Activated CD8-positive, alpha-beta memory T cell treated with anti-CD3 and anti-CD28 coated beads for 4 hours (primary cell): ENCODE results near the gene GPR176.

ENCODE experiments used
- DNase-seq, 2 donors: peaks; one replicate each; pipeline ENCODE4 v3.0.0-alpha.2; 2020; ENCODE audit warnings: low read depth in 2 of 2

The GPR176 gene

DNA sequence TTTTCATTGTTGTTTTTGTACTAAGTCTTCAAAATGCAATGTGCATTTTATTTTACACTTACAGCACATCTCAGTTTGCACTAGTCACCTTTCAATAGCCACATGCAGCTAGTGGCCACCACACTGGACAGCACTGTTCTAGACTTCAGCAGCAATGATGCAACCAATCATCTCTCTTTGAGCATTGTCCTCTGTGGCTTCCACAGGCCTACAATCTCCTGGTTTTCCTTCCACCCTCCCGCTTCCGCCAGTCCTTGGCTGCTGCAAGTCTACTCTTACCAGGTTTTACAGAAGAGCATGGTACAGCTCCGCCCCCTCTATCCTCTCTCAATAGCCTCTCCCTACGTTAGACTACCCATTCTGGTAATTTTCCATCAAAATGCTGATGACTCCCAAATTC, 112.3 kb downstream of the GPR176 start:
- DNase-seq = no peak

DNA sequence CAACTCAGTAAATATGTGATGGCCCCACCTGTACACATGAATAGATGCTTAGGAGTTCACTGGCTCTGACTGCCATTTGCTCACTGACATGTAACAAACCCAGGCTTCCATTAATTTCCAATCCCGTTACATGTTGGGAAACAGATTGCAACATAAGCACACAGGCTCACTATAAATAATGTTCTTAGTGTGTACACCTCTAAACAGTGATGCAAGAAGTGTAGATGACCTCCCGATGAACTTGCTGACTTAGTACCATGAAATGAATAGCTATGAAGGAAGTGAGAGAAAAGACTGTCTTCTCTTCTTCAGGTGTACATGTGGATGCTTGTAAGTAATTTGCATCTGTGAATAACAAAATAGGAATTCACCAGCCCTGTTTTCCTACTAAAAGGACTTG, 116.0 kb downstream of the GPR176 start:
- DNase-seq = no peak

DNA sequence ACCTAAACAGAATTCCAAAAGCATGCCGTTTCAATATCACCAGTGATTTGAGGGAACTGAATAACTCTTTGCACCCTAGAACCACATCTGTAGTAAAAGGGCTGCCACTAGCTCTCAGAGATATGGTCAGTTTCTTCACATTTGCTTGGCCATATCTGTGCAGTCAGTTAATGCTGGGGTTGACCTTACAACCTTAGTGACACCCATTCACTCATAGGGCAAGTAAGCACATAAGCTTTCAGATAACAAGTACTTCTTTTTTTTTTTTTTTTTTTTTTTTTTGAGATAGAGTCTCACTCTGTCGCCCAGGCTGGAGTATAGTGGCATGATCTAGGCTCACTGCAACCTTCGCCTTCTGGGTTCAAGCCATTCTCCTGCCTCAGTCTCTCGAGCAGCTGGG, 117.0 kb downstream of the GPR176 start:
- no peak for DNase-seq

DNA sequence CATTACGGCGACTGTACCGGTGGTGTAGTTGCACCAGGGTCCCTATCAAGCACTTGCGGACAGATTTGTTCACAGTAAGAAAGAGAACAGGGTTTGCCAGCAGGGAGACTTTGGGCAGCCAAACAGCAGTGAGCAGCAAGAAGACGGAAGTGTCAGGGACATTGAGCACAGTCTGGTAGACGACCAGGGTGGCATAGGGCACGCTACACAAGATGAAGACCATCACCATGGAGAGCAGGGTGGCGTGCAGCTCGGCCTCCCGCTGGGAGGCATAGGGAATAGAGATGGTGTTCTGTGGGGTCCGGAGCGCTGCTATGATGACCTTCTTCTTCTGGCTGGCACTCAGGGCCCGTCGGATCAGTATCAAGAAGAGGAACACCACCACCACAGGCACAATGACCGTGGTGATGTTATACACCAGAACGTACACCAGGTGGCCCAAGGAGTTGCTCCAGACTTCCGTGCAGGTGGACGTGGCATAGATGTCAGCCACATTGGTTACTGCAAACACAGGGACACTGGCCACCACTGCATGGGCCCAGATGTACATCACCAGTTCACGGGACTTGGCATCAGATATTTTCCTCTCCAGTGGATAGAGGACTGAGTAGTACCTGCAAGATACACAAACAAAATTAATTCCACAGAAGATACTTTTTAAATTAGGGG, 118.3 kb downstream of the GPR176 start:
- DNase-seq = no peak

DNA sequence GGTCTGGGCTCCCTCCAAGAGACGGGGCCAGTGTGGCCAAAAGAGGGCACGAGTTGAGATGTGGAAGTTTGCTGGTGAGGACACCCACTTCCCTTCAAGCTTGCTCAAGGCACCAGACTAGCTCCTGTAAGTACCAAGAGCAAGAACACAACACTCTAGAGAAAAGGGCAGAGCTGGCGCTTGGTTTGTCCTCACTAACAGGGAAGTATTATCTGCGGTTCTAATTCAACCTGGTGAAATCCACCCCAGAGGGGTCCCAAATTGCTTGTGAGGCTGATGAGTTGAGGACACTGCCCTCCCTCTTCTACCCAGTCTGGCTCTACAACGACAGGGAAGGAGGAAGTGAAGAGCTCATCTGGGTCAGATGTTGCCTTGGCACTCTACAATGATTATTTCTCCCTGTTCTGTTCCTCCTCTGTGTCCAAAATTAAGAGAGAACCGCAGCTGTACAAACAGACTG, 120.5 kb downstream of the GPR176 start:
- no peak for DNase-seq

DNA sequence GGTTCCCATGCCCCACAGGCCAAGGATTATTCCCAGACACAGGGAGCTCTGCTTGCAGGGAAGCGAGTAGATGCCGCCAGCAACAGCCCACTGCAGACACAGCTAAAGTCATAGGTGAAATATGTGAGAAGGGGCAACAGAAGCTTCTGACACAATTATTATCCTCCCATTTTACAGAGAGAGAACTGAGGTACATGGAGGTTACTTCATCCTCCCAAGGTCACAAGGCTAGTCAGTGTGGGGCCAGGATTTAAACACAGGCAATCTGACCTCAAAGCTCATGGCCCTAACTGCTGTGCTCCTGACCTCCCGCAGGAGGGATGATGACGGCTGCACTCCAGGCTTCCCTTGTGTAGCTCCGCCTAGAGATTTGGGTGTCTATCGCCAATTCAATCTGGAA, 121.7 kb downstream of the GPR176 start:
- no peak for DNase-seq

DNA sequence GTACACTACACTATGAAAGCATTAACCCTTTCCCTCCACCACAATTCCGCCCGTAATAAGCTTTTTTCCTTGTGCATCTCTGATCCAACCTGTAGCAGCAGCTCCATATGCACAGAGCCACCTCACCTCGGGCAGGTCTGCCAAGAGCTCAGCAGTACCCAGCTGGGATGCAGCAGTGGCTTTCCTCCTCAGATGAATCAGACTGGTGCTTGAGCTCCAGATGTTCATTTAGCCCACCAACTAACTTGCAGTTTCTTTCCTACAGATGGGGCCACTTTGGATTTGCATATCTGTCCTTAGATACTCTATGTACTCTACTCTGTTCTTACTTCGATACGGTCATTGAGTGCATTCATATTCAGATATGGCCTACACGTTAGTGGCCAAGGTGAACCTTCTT, 122.7 kb downstream of the GPR176 start:
- no peak for DNase-seq

DNA sequence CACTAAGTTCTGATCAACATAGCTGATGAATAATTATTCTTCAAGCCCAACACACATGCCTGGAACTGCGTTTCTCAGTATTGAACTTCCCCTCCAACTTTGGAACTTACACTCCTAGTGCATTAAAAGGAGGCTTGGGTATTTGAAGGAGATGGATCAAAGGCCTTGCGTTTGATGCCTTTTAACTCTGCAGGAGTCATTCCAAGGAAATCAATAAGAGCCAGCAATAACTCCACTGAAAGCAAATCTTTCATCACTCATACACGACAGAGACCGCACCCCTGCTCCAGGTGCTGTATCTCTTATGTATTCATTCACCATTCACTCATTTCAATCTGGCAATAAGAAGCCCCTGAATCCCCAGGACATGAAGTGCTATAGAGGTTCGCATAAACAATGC, 123.5 kb downstream of the GPR176 start:
- DNase-seq = no peak

DNA sequence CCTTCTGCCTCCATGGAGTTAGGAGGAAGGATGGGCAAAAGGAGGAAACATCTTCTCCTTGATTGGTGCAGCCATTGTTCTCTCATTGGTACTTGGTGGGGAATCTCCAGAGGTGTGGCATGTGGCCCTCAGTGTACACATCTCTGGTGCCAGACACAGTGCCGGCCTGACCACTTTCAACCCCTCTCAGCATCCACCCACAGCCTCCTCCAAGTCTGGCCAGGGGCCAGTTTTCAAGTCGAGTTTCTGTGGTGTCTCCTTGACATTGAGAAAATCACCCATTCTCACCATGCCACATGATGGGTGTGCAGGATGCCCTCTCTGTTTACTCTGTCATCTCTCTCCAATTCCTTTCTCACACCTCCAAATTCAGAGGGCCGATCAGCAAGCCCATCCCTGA, 124.6 kb downstream of the GPR176 start:
- no peak for DNase-seq

DNA sequence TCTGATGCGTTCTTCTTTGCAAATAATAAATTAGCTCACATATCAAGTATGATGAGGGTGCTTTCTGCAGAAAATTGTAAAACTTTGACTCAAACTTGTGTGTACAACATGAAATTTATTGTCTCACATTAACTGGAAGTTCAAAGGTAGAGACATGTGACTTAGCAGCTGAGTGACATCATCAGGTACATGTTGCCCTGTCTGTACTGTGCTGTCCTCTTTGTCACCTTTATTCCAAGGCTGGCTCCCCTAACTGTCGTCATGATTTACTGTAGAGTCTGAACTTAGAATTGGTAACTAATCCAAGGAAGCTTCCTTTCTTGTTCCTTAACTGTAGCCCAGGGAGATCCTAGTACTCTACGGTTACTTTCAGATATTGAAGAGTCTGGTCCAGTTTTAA, 125.1 kb downstream of the GPR176 start:
- DNase-seq = no peak

DNA sequence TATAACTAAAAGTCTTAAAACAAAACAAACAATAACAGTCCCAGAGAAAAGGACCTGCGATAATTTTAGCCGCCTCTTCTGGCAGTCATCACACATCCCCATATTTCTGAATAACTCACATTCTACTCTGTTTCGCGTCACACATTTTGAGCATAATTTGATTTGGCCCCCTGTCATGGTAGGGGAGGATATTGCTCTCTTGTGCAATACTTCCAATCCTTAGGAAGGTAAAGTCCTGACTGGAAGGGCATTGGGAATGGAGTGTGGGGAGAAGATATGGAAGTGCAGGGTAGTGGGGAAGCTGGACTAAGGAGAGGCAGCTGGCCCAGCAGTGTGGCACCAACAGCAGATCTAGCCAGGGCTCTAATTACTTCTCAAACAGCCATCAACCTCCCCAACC, 126.1 kb downstream of the GPR176 start:
- no peak for DNase-seq

DNA sequence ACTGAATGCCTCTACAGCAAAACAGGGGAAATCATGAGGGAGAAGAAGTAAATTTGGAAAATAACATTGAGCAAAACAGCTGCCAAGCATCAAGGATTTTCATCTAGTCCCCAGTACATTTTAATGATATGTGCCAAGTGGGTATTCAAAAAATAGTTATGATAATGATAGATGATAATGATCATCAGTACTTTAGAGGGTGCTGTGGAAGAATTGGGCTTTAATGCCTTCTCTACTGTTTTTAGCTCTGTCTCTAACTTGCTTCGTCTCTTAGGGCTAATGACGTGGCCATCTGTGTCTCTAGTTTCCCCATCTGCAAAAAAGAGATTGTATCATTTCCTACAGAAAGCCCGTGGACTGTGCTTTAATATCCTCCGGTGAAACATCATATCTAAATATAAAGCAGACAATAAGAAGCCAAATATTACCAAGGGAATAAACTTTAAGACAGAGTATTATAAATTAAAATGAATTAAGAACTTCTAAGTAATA, 127.2 kb downstream of the GPR176 start:
- DNase-seq = no peak

DNA sequence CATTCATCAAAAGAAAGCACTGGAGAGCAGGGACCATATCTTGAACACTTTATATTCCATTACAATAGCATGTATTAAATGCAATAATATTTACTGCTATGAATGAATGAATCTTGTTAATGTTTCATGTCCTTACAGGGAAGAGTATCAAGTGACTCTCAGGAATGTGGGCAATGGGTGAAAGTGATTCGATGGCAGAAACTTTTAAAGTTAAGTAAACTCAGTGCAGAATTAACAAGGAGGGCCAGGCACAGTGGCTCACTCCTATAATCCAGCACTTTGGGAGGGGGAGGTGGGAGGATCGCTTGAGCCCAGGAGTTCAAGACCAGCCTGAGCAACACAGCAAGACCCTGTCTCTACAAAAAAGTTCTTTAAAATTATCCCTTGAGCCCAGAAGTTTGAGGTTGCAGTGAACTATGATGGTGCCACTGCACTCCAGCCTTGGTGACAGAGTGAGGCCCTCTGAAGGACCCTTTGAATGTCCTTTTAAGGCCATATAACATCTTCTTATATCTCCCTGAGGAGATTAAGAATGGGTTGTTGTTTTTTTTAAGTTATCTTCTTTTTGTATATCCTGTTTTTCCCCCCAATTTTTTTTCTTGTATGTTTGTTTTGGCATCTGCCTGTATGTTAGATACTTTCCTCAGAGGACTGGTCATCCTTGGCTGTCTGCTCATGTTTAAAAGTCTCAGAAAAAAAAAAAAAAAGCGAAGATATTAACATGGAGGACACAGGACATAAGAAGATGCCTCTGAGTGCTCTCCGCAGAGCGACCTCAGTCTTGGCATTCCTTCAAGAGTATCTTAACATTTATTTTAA, 127.8 kb downstream of the GPR176 start:
- DNase-seq = no peak

DNA sequence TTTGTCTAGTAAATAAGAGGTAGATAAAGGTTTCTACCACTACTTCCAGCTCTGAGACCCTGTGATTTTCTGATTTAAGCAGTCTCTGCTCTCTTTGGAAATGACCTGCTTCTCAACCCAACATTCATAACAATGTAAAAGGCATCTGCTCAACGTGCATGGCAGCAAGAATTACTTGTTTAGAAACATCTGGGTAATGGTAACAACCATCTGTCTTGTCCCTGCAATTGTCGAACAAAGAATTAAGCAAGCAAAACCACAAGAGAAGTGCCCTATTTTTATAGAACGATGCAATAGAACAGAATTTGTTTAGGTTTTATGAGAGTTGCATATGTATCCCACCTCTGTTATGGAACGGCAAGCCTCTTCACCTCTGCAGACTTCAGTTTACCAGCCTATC, 130.3 kb downstream of the GPR176 start:
- no peak for DNase-seq

DNA sequence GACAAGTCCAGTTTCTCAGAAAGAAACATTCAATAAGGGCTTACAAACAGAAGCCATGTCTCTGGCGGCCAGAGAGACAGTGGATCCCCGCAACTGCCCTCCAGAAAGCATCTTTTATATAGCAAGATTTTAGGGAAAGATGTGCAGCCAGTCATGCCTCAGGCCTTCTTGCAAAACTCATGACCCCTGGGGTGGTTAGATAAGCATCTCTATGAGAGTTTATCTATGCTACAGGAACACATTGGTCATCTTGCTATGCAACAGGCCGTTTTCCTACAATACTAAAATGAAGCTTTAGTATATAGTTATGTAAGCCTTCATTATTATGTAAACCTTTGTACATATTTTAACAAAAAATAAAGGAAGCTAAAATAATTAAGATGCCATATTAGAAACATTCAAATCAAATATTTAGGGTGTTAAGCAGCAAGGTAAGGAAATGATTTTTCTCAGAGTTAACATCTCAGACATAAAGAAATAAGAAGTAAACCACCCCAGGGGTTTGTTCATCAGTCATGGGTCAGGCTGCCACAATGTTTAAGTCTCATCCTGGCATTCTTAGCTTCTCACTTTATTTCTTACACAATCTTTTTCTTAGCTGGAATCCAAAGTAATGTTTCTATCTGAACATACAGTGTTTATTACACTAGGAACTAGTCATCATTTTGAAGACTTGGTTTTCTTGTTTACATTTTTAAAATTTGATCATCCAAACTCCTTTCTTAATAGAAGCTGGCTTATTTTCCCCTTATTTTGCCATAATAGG, 131.1 kb downstream of the GPR176 start:
- no peak for DNase-seq

DNA sequence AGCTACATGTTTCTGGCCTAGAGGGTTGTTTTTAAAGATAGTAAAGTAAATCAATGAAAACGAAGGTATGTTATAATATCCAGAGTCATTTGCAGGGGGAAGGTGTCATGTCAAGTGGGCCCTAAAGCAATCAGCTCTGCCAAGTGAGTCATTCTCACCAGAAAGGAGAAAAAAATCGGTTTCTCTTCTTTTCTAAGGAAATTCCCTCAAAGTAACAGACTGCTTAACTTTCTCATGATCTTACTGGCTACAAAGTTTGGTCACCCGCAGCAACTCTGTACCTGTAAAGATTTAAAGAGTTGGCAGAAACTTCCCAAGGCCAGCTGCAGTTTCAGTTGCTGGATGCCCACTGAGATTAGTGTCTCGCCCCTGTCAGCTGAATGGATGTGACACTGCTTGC, 132.0 kb downstream of the GPR176 start:
- no peak for DNase-seq

DNA sequence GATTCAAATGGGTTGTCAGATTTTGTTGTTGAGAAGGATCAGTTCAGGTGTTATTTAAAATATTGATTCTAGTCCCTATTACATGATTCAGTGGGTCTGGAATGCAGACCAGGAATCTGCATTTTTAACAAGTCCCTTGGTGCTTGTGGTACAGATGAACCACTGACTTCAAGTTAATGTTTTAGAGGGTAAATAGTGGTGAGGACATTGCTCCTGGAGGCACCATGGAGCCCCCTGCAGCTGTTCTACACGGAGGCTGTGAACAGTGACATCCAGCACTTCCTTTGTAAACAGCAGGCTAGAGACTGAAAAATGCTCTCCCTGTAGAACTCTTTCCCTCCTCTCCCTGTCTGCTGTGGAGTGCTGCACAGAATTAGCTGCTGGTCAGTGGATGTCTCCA, 132.6 kb downstream of the GPR176 start:
- DNase-seq = no peak

DNA sequence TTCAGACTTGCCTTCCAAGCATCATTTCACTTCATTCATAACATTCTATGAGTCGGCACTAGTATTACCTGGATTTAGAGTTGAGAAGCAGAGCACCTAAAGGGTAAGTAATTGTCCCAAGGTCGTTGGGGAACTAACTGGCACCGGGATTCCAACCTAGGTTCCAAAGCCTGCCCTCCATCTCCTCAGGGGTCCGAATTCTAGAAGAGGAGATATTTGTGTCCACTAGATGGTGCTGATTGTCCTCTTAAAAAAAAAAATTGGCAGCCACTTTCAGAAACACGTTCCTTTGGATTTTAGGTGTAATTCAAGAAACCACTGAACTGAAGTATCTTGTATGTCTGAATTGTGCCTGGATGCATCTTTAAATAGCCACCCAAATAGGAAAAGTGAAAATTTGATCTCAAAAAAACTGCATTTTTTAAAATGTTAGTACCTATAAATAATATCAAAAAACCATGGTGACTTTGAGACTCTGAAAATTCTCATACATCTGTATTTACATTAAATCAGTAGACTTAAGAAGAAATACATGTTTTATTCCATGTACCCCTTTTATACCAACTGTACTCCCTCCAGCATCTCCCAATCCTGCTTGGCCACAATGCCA, 133.5 kb downstream of the GPR176 start:
- DNase-seq = no peak

DNA sequence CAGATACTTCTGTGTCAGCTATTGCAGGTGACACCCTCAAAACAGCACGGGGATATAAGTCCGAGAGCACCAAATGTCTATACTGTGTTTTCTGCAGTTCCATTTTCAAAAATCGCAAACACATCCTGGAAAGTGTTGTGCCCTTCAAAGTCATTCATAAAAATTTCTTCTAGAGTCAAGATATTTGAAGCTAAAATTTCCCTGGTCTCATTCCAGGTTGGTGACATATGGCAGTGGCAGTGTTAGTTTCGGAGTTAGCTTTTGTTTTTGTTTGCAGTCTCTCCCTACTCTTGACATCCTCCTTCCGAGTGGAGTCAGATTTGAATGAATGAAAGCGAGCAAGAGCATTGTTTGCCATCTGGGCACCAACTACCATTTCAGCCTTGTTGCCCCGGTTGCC, 134.2 kb downstream of the GPR176 start:
- DNase-seq = no peak

DNA sequence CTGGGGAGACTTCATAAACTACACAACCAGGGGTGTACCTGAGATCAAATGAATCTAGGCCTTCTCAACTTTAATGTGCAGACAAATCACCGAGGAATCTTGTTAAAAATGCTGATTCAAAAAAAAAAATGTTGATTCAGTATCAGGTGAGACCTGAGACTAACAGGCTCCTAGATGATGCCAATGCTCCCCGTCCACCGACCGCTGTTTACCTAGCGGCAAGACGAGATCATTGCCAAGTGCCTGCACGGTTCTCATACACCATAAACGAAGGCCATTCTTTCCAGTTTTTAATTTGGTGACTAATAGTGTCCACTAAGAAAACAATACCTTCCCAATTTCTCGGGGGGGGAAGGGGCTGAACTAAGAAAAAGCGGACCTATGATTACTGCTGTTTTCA, 134.9 kb downstream of the GPR176 start:
- DNase-seq = no peak

DNA sequence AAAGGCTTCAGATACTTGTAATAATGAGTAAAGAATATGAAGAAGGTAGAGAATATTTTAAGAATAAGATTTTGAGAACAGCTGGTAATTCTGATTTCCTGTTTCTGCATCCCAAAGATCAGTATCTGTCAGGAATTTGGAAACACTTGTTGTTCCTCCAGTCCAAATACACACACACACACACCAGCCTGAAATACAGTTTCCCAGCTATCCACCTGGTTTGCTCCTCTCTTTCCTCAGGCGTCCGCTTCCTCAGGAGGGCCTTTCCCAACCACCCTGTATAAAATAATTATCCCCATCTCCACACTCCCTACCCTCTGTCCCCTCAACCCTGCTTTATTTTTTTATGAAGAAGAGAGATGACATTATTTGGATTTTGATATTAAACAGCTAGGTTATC, 135.4 kb downstream of the GPR176 start:
- no peak for DNase-seq

DNA sequence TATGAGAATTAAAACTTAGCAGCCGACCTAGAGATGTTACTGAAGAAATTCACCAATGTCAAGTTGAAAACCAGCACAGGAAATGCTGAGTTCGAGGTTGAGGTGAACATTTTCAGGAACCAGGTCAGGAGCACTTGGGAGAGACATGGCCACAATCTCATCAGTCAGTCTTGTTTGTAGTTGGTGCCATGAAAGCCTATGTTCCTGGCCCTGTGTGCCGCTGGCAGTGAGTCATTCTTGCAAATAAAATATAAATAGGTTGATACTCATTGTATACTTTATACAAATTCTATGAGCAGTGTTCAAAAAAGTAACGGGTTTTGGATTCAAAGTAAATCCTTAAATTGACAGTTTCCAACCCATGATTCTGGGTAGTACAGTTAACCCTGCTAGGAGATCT, 135.9 kb downstream of the GPR176 start:
- no peak for DNase-seq
